Measurements from ENCODE around the gene ZFYVE28. TPM values are rescaled to one million over a fixed set of nuclear protein-coding genes. Genes with fewer than 3 reads are reported as not detected.

Gene ZFYVE28
- total and polyA plus RNA-seq, 2 donors (not counting 1 experiment from before 2014, with no cell fraction given), result 5.8 to 12.1 TPM

- ChIA-PET POLR2A (no interaction called here), CTCF (interaction anchor here (1.3 kb wide), 1 partner anchor 14 kb away, joined by 3 read pairs; no protein-coding TSS in a partner anchor)
- WGBS (ENCODE audit: insufficient coverage), result 92% methylated on average over 35 of the region's 39 CpGs
- no peak for ATAC-seq (ENCODE audit: low read depth)
- peaks cover 0 to 2% (median 0%) of the 10 kb centered on the region in 3 donors for H3K9me3 ChIP-seq (ENCODE audit: control extremely low read depth in 1 of 3, control insufficient read depth in 2 of 3, insufficient read depth in 1 of 3, low read length in 2 of 3)
- no peak overlapping the region for H3K4me2 ChIP-seq (replicated peaks; ENCODE audit: low read depth, low read length, poor library complexity, severe bottlenecking)
- no peak overlapping the region for H3K4me3 Mint-ChIP-seq
- peaks cover 6% of the 10 kb centered on the region for H3K4me1 Mint-ChIP-seq
- no peak overlapping the region for H3K27ac Mint-ChIP-seq
- H3K36me3 ChIP-seq (replicated peaks in 1 of 2; ENCODE audit: control extremely low read depth in 1 of 2, control insufficient read depth in 1 of 2, extremely low read depth in 1 of 2, insufficient read depth in 2 of 2, low read length in 1 of 2), result no peaks in the 10 kb centered on the region
- H3K79me2 ChIP-seq (ENCODE audit: control insufficient read depth, insufficient read depth, low read length), result no peaks in the 10 kb centered on the region
- peaks cover 0 to 18% (median 2%) of the 10 kb centered on the region in 4 experiments for H3K27me3 ChIP-seq (replicated peaks in 1 of 4; ENCODE audit: control extremely low read depth in 1 of 4, control insufficient read depth in 3 of 4, insufficient read depth in 4 of 4, low read length in 3 of 4)
- H3K9me3 Mint-ChIP-seq (ENCODE audit: insufficient read depth), result no peaks in the 10 kb centered on the region
- peaks cover 9% of the 10 kb centered on the region for H3K27me3 Mint-ChIP-seq
- no peak overlapping the region for H3K27ac ChIP-seq (ENCODE audit: low read length in 2 of 2)
- no peak overlapping the region for H2AFZ ChIP-seq (ENCODE audit: insufficient read depth, low read depth, low read length, poor library complexity, severe bottlenecking)
- H3K4me1 ChIP-seq (ENCODE audit: control insufficient read depth in 2 of 2, insufficient read depth in 2 of 2, low read length in 2 of 2), result no peaks in the 10 kb centered on the region
- no peak overlapping the region for H3K9ac ChIP-seq (ENCODE audit: low read length)
- TF ChIP-seq EZH2 (IDR thresholded peaks at IDR 0.05; ENCODE audit: borderline replicate concordance, insufficient read depth, low read depth, low read length, poor library complexity, severe bottlenecking), result no peak
- no peak for TF ChIP-seq CTCF (IDR thresholded peaks at IDR 0.05)
- no peak overlapping the region for H3K4me3 ChIP-seq (ENCODE audit: control extremely low read depth in 1 of 5, extremely low read depth in 1 of 5, insufficient read depth in 1 of 5, low read depth in 2 of 5, low read length in 4 of 5)
- no peaks in the 10 kb centered on the region for H4K20me1 ChIP-seq (ENCODE audit: control insufficient read depth, insufficient read depth, low read length, poor library complexity, severe bottlenecking)
- DNase-seq, result no peak
- intact Hi-C loops (cut with micrococcal nuclease), result no loop called here
Measured at GRCh38 chr4:2339458-2340271, 78.8 kb downstream of the ZFYVE28 start.

Measured in B cell (primary cell).